ENCODE data around the gene TNFRSF25. TPM values are rescaled to one million over a fixed set of nuclear protein-coding genes. Genes with fewer than 3 reads are reported as not detected.

TNFRSF25 gene
- total RNA-seq, 1 donor from 2014 or later = 21.4 TPM

DNA sequence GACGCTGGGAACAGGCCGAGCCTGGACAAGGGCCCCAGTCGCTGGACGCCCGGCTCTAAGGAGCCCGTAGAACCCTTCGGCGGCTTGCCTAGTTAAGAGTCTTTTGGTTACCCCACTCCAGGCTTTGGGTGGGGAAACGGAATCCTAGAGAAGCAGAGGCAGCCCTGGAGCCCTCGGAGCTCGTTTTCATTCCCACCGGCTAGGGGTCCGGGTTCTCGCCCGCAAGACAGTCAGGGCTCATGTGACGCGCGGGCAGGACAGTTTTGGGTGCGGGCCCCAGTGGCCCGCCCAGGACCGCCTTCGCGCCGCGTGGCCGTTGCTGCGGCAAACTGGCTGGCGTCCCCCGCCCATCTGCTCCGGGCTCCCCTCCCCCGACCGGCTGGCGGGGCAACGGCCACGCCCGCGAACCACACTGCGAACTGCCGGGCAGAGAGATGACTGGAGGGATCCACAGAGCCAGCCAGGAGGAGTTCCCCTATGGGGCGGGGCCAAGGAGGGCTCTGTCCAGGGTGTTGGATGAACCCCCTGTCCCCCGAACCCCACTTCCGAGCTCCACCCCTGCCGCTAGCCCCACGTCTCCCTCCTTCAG, 45.4 kb downstream of the TNFRSF25 start:
- Mint-ChIP-seq H3K27ac (ENCODE audit: unreplicated experiment) (no peak overlapping the region), H3K9me3 (ENCODE audit: low read depth) (no peaks in the 10 kb centered on the region), H3K4me1 (ENCODE audit: low read depth) (peaks cover 22% of the 10 kb centered on the region), H3K27me3 (ENCODE audit: low read depth) (peaks cover 47% of the 10 kb centered on the region), H3K36me3 (ENCODE audit: low read depth) (no peaks in the 10 kb centered on the region), H3K4me3 (ENCODE audit: unreplicated experiment) (no peak overlapping the region)
- no peak for TF ChIP-seq CTCF (IDR thresholded peaks at IDR 0.05)
- DNase-seq (ENCODE audit: low spot score) = peak; percentile 87

GRCh38 chr1:6419804-6420453, 46.0 kb downstream of the TNFRSF25 start, which contains the start of gene HES2:
HES2 (minus strand) TSS chr1:6419919; CDS start chr1:6419820, 99 bp downstream.
- DNase-seq (ENCODE audit: low spot score) = peak; percentile 77
- no peaks in the 10 kb centered on the region for H3K36me3 Mint-ChIP-seq (ENCODE audit: low read depth)
- no peak for TF ChIP-seq CTCF (IDR thresholded peaks at IDR 0.05)
- peaks cover 26% of the 10 kb centered on the region for H3K4me1 Mint-ChIP-seq (ENCODE audit: low read depth)
- no peak within 1 kb of the TSS for H3K4me3 Mint-ChIP-seq (ENCODE audit: unreplicated experiment)
- H3K27ac Mint-ChIP-seq (ENCODE audit: unreplicated experiment) = no peak within 1 kb of the TSS
- no peaks in the 10 kb centered on the region for H3K9me3 Mint-ChIP-seq (ENCODE audit: low read depth)
- H3K27me3 Mint-ChIP-seq (ENCODE audit: low read depth) = peaks cover 49% of the 10 kb centered on the region

- Mint-ChIP-seq H3K9me3 (ENCODE audit: low read depth) (no peaks in the 10 kb centered on the region), H3K27me3 (ENCODE audit: low read depth) (peaks cover 54% of the 10 kb centered on the region), H3K4me3 (ENCODE audit: unreplicated experiment) (no peak overlapping the region), H3K36me3 (ENCODE audit: low read depth) (no peaks in the 10 kb centered on the region), H3K27ac (ENCODE audit: unreplicated experiment) (no peak overlapping the region), H3K4me1 (ENCODE audit: low read depth) (peaks cover 30% of the 10 kb centered on the region)
- TF ChIP-seq CTCF (IDR thresholded peaks at IDR 0.05) = no peak
- no peak for DNase-seq (ENCODE audit: low spot score)
These were observed 46.6 kb downstream of the TNFRSF25 start for GRCh38 chr1:6419397-6419803.

DNA sequence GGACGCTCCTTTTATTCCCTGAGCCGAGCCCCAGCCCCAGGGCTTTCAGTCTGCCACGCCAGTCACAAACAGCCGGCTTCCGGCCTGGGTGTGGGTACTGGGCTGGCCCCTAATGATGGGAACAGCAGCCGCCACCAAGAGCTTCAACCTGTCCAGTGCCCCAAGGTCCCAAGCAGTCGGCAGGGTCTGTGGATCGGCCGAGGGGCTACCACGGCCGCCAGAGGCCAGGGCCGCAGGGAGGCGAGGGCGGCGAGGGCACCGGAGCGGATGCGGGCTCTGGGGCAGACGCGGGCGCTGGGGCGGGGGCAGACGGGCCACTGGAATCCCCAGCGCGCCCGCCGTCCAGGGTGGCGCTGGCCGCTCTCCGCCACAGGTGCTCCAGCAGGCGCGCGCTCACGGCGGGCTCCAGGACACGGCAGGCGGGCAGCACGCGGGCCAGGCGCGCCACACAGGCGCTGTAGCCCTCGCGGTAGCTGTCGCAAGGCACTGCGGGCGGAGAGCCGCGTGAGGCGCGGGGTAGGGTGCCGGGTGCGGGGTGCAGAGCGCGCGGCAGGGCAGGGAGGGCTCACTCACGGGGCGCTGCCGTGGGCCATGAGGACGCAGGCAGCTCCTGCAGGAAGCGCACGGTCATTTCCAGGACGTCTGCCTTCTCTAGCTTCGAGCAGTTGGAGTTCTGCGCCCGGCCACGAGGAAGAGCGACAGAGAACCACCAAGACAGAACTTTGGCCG, 47.1 kb downstream of the TNFRSF25 start:
- peaks cover 27% of the 10 kb centered on the region for H3K4me1 Mint-ChIP-seq (ENCODE audit: low read depth)
- no peak overlapping the region for H3K27ac Mint-ChIP-seq (ENCODE audit: unreplicated experiment)
- H3K9me3 Mint-ChIP-seq (ENCODE audit: low read depth) = no peaks in the 10 kb centered on the region
- no peaks in the 10 kb centered on the region for H3K36me3 Mint-ChIP-seq (ENCODE audit: low read depth)
- peak; percentile 77 for DNase-seq (ENCODE audit: low spot score)
- H3K27me3 Mint-ChIP-seq (ENCODE audit: low read depth) = peaks cover 51% of the 10 kb centered on the region
- TF ChIP-seq CTCF (IDR thresholded peaks at IDR 0.05) = no peak
- no peak overlapping the region for H3K4me3 Mint-ChIP-seq (ENCODE audit: unreplicated experiment)

DNA sequence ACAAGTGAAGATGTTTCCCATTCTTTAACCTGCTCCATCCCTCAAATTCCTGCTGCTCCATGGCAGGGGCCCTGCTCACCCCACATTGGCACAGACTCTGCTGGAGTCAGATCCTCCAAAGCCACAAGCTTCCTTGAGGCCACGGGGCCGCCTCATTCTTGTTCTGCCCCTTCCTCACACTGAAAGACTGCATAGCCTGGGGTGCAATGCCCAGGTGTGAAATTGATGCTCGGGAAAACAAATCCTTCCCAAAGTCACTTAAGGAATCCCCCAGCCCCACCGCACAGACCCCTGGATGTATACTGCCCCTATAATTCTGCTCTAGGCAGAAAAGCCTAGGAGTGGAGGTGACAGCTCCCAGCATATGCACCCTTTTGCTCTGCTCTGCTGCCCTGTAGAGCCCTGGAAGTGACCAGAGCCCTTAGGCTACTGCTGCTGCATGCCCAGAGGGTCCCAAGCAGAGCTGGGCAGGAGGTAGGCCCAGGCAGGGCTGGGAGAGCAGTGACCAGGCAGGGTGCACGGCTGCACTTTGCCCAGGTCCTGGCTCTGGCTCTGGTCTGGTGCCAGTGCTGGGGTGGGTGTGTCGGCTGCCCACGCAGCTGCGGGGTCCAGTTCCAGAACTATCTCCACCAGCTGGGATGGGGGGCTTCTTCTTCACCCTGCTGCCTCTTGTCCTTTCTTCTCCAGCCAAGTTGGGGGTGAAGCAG, 47.9 kb downstream of the TNFRSF25 start:
- H3K4me3 Mint-ChIP-seq (ENCODE audit: unreplicated experiment) = no peak overlapping the region

More for the DNA sequence above, 47.9 kb downstream of the TNFRSF25 start:
- no peak for TF ChIP-seq CTCF (IDR thresholded peaks at IDR 0.05)
- Mint-ChIP-seq H3K36me3 (ENCODE audit: low read depth) (no peaks in the 10 kb centered on the region), H3K4me1 (ENCODE audit: low read depth) (peaks cover 20% of the 10 kb centered on the region), H3K27ac (ENCODE audit: unreplicated experiment) (no peak overlapping the region), H3K9me3 (ENCODE audit: low read depth) (no peaks in the 10 kb centered on the region), H3K27me3 (ENCODE audit: low read depth) (peaks cover 48% of the 10 kb centered on the region)
- no peak for DNase-seq (ENCODE audit: low spot score)

Data from chondrocyte (in vitro differentiated cells).